Activated naive CD4-positive, alpha-beta T cell (primary cell): ENCODE results near the gene PPP2R2D.
"Not testable (repeated sequence)": the region's sequence is repeated elsewhere in the genome, so short reads cannot be mapped to it uniquely, and the experiment has no call there.

Experiments
- DNase-seq, 4 experiments: peaks; one replicate each; lab custom pipeline; 2025; lab: John Stamatoyannopoulos, UW

Gene PPP2R2D

GRCh38 chr10:131977323-131978096 lies 76.7 kb downstream of the PPP2R2D start:
- DNase-seq: no peak

GRCh38 chr10:131978366-131978765 lies 77.6 kb downstream of the PPP2R2D start:
- no peak for DNase-seq

GRCh38 chr10:131978851-131979250 lies 78.0 kb downstream of the PPP2R2D start:
- DNase-seq: no peak

DNA sequence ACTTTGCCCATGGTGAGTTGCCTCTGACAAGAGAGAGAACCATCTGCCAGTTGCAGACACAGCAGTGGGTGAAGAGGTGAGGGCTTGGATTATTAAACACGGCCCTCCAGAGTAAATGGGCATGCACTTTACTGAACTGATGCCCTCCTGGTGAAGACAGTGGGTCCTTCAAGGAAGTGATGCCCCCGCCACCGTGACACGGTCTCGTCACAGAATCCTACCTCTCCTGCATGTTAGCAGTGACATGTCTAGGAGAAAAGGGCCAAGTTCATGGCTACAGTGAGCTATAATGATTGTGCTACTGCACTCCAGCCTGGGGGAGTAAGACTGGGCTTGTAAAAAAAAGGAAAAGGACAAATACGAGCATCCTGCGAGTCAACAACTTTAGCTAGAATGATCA lies 78.5 kb downstream of the PPP2R2D start:
- DNase-seq: no peak

GRCh38 chr10:131979821-131980270 lies 79.0 kb downstream of the PPP2R2D start:
- DNase-seq: no peak

DNA sequence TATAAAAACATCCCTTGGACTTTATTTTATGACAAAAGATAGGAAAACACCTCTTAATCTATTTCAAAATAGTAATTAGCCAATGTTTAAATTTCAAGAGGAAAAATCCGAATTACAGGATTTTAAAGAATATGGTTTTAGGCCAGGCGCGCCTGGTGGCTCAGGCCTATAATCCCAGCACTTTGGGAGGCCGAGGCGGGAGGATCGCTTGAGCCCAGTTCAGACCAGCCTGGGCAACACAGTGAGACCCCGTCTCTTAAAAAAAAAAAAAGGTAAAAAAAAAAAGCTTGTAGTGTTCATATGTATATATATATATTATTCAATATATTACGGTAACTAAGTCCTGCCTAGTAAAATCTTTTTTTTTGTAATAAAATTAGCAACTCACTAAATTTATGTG lies 79.5 kb downstream of the PPP2R2D start:
- DNase-seq: no peak

- no peak for DNase-seq
Observed at GRCh38 chr10:131980761-131981428, 80.1 kb downstream of the PPP2R2D start.

DNA sequence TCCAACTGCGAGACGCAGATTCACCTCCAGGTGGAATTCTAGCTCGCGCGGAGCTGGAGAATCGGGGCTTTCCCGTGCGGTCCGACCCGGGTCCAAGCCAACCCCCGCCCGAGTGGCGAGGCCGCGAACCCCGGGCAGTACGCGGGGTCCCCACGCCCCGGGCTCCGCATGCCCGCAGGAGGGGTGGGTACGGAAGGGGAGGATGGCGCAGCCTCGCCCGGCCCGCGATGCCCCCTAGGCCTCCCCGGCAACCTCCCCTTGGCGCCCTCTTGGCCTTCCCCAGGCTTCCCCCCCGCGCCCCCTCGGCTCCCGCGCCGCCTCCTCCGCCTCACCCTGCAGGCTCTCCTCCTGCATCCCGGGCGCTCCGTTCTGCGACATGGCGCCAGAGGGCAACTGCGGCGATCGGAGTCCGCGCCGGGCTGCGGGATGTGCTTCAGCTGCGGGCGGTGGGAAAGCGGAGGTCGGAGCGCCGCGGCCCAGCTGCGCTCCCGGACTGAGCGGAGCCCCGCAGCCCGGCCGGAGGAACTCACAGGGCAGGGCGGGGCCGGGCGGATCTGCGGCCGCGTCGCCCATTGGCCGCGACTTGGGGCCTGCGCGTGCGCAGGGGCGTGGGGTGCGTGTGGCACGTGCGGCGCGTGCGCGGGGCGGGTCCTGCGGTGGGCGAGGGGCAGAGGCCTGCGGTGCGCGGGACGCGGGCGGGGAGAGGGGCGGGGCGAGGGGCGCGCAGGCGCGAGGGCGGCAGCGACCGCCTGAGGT lies 80.8 kb downstream of the PPP2R2D start, which contains the start of gene BNIP3:
BNIP3 (minus strand) TSS at position 495 of the 756 bp plus-strand sequence; CDS start at position 378, 117 bp downstream.
- peak; percentile 84 to 96 (median 88) for DNase-seq

- DNase-seq: no peak
Observed at GRCh38 chr10:131982185-131982756, 81.5 kb downstream of the PPP2R2D start.

DNA sequence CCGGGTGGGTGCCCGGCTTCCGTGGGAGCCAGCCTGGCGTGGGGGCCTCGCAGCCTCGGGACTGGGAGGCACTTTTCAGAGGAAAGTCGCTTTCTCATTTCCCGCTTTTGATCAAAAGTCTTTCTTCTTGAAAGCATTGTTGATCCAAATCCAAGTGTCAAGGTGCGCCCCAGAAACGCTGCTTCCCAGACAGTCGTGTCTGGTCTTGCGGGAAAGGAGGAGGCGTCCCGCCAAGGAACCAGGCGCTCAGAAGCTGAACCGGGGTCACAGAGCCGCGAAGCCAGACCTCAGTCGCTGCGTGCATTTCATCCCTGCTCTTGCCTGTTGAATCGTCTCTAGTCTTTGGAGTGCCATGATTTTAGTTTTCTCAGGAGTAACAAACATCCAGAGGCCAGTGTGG lies 82.0 kb downstream of the PPP2R2D start:
- DNase-seq: no peak

- DNase-seq: no peak
Observed at GRCh38 chr10:131983780-131984179, 83.0 kb downstream of the PPP2R2D start.

- not testable (repeated sequence) for DNase-seq
Observed at GRCh38 chr10:131986851-131987250, 86.0 kb downstream of the PPP2R2D start.

DNA sequence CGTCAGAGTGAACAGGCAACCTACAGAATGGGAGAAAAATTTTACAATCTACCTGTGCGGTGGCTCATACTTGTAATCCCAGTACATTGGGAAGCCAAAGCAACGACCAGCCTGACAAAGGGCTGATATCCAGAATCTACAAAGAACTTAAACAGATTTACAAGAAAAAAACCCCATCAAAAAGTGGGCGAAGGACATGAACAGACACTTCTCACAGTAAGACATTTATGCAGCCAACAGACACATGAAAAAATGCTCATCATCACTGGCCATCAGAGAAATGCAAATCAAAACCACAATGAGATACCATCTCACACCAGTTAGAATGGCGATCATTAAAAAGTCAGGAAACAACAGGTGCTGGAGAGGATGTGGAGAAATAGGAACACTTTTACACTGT lies 86.5 kb downstream of the PPP2R2D start:
- not testable (repeated sequence) for DNase-seq

- not testable (repeated sequence) for DNase-seq
Observed at GRCh38 chr10:131987786-131988185, 87.0 kb downstream of the PPP2R2D start.

DNA sequence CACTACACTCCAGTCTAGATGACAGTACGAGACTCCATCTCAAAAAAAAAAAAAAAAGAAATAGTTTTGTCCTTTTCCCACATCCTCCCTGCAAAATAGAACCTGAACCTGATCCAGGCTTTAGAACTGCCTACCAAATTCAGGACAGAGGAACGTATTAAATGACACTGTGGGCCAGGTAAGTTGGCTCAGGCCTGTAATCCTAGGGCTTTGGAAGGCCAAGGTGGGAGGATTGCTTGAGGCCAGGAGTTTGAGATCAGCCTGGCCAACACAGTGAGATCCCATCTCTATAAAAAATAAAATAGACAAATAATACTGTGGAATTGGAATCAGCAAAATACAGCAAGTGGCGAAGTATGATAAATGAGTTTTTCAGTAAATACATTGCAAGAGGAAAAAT lies 90.9 kb downstream of the PPP2R2D start:
- DNase-seq: no peak

- no peak for DNase-seq
Observed at GRCh38 chr10:131993275-131993674, 92.5 kb downstream of the PPP2R2D start.

GRCh38 chr10:131994435-131994834 lies 93.6 kb downstream of the PPP2R2D start:
- DNase-seq: no peak

- no peak for DNase-seq
Observed at GRCh38 chr10:131996466-131997365, 95.9 kb downstream of the PPP2R2D start.

- DNase-seq: no peak
Observed at GRCh38 chr10:131997366-131998049, 96.7 kb downstream of the PPP2R2D start.

DNA sequence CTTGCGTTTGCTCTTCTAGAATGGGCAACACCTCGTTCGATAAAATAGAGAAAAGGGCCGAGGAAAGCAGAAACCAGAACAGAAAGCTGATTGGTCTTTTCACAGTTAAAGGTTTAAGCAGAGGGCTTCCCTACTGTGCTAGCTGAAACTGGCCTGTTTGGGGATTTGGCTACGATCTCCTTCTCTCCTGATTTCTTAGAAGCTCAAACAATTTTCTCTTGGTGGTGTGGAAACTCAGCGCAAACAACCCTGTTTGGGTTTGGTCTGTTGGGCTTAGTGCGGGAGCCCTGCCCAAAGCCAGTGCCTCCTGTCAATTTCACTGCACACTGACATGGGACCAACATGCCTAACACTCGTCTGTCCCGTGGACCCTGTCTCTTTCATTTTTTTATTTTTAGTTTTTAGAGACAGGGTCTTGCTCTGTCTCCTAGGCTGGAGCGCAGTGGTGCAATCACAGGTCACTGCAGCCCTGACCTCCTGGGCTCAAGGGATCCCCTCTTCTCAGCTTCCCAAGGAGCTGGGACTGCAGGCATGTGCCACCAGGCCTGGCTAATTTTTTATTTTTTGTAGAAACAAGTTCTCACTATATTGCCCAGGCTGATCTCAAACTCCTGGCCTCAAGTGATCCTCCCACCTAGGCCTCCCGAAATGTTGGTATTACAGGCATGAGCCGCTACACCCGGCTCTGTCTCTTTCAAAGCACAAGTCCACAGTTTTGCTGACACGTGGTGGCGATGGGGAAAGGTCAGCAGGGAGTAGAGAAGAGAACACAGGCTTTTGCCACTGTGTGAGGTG lies 97.4 kb downstream of the PPP2R2D start:
- DNase-seq: no peak
